ENCODE measurements around the gene RPL22. TPM values are rescaled to one million over a fixed set of nuclear protein-coding genes. Genes with fewer than 3 reads are reported as not detected.

The RPL22 gene
- total RNA-seq, 1 experiment from 2014 or later, result 140 TPM

Other genes starting within 250 kb of the RPL22 start
- gene NPHP4, start 207.2 kb downstream of the RPL22 start, total RNA-seq (2014; rRNA removed; shearing (Covaris generic)), result 2.4 and 12.0 TPM in 2 replicates
- 3.6 and 4.0 TPM in 2 replicates for gene KCNAB2, start 153.7 kb downstream of the RPL22 start, total RNA-seq (2014; rRNA removed; shearing (Covaris generic))
- 0.04 TPM in 2 replicates for gene CHD5, start 19.3 kb downstream of the RPL22 start, total RNA-seq (2014; rRNA removed; shearing (Covaris generic))
- 0.12 and 1.6 TPM in 2 replicates for gene RNF207, start 6.5 kb upstream of the RPL22 start, total RNA-seq (2014; rRNA removed; shearing (Covaris generic))
- gene ICMT, start 36.4 kb upstream of the RPL22 start, total RNA-seq (2014; rRNA removed; shearing (Covaris generic)), result 52.2 and 67.1 TPM in 2 replicates
- not detected in 2 replicates for gene HES3, start 44.6 kb upstream of the RPL22 start, total RNA-seq (2014; rRNA removed; shearing (Covaris generic))
- gene GPR153, start 61.5 kb upstream of the RPL22 start, total RNA-seq (2014; rRNA removed; shearing (Covaris generic)), result 1.7 and 1.9 TPM in 2 replicates
- gene ACOT7, start 194.2 kb upstream of the RPL22 start, total RNA-seq (2014; rRNA removed; shearing (Covaris generic)), result 50.6 and 56.0 TPM in 2 replicates
- gene HES2, start 220.3 kb upstream of the RPL22 start, total RNA-seq (2014; rRNA removed; shearing (Covaris generic)), result not detected in 2 replicates
- not detected in 2 replicates for gene ESPN, start 225.2 kb upstream of the RPL22 start, total RNA-seq (2014; rRNA removed; shearing (Covaris generic))